NT2/D1 (cell line): ENCODE measurements around the gene SLC27A6.

Experiments
- SUZ12 ChIP-seq: IDR thresholded peaks from 2 replicates; pipeline ENCODE4 v1.6.1; 2011; ENCODE audit not compliant: insufficient read length, insufficient read depth; ENCODE audit errors: extremely low read depth
- ZNF274 ChIP-seq: IDR thresholded peaks from 2 replicates; pipeline ENCODE4 v1.6.1; 2011; ENCODE audit warnings: mild to moderate bottlenecking, low read depth, low read length

GRCh38 chr5:128973244-128973643, 8.0 kb downstream of the SLC27A6 start:
- TF ChIP-seq SUZ12 (no peak), ZNF274 (no peak)
